ENCODE measurements around the gene TSHZ2.

- TF ChIP-seq SIN3A (IDR thresholded peaks at IDR 0.05; ENCODE audit: borderline replicate concordance, insufficient read depth, low read length): no peak
- TF ChIP-seq TAF1 (IDR thresholded peaks at IDR 0.05; ENCODE audit: borderline replicate concordance, insufficient read depth, low read length): no peak
- TF ChIP-seq REST (IDR thresholded peaks at IDR 0.05; ENCODE audit: insufficient read depth in 1 of 2, low read depth in 2 of 2, low read length in 2 of 2): no peak
- TF ChIP-seq POLR2AphosphoS5 (IDR thresholded peaks at IDR 0.05; ENCODE audit: low read depth, low read length): no peak
Measured at GRCh38 chr20:53413186-53413631, 441.1 kb downstream of the TSHZ2 start.

Measured in PFSK-1 (cell line).